Peyer's patch (tissue), 4 donors: ENCODE data around the gene TRPM6. TPM values are rescaled to one million over a fixed set of nuclear protein-coding genes. Genes with fewer than 3 reads are reported as not detected.

Source experiments
- DNase-seq, 3 donors: peaks; one replicate each; pipeline ENCODE4 v3.0.0-alpha.2; 2017 to 2019
- H3K27ac ChIP-seq, 4 donors: fragments of 200-600 bp; sonication (generic); one replicate each; pipeline ENCODE4 v1.5.1; 2016 to 2019
- H3K27me3 ChIP-seq, 2 donors: fragments of 200-600 bp; sonication (generic); one replicate each; pipeline ENCODE4 v1.5.1; 2019
- H3K36me3 ChIP-seq, 3 donors: fragments of 200-600 bp; sonication (generic); one replicate each; pipeline ENCODE4 v1.5.1; 2016 to 2019
- H3K4me1 ChIP-seq, 4 donors: fragments of 200-600 bp; sonication (generic); one replicate each; pipeline ENCODE4 v1.5.1; 2016 to 2019
- H3K4me3 ChIP-seq, 4 donors: fragments of 200-600 bp; sonication (generic); 1 replicate in 3 of 4; 2 replicates in 1 of 4; pipeline ENCODE4 v1.5.1; 2016 to 2019; ENCODE audit warnings: mild to moderate bottlenecking in 1 of 4
- H3K9me3 ChIP-seq, 4 donors: fragments of 200-600 bp; sonication (generic); one replicate each; pipeline ENCODE4 v1.5.1; 2016 to 2019; ENCODE audit warnings: mild to moderate bottlenecking in 1 of 4
- CTCF ChIP-seq, 6 experiments: fragments of 450-650 bp in 4 of 6; fragments of 200-600 bp in 2 of 6; sonication (generic) in 1 of 6; IDR thresholded peaks; one replicate each; pipeline ENCODE4 v1.5.1; 2017 to 2019; ENCODE audit warnings: antibody characterized with exemption in 6 of 6, mild to moderate bottlenecking in 3 of 6, moderate library complexity in 1 of 6
- POLR2A ChIP-seq, 2 donors: fragments of 450-650 bp; IDR thresholded peaks; one replicate each; pipeline ENCODE4 v1.5.1; 2017; ENCODE audit warnings: antibody characterized with exemption in 2 of 2, mild to moderate bottlenecking in 2 of 2, moderate library complexity in 2 of 2
- total RNA-seq, 4 donors: library from RNA; depleted of rRNA; stranded (reverse); fragments of >200 nt; gene quantifications; one replicate each; pipeline ENCODE4 v1.1.0, GENCODE V29; 2016

TRPM6 gene
- total RNA-seq, 4 donors from 2014 or later, result 3.3 to 25.1 (median 16.2) TPM

- Histone ChIP-seq H3K27me3 (no peaks in the 10 kb centered on the region), H3K4me3 (no peak overlapping the region), H3K4me1 (no peaks in the 10 kb centered on the region), H3K27ac (no peak overlapping the region), H3K36me3 (no peaks in the 10 kb centered on the region), H3K9me3 (no peaks in the 10 kb centered on the region)
- DNase-seq, result no peak
- TF ChIP-seq POLR2A (IDR thresholded peaks at IDR 0.05), result no peak
- no peak for TF ChIP-seq CTCF (IDR thresholded peaks at IDR 0.05)
These were observed 115.6 kb downstream of the TRPM6 start for GRCh38 chr9:74772121-74772520.

- TF ChIP-seq CTCF (IDR thresholded peaks at IDR 0.05), result no peak
- TF ChIP-seq POLR2A (IDR thresholded peaks at IDR 0.05), result no peak
- no peak overlapping the region for H3K27ac ChIP-seq
- no peak for DNase-seq
These were observed 116.0 kb downstream of the TRPM6 start for GRCh38 chr9:74771672-74772071.

GRCh38 chr9:74771262-74771585, 116.5 kb downstream of the TRPM6 start:
- no peak overlapping the region for H3K27ac ChIP-seq
- no peaks in the 10 kb centered on the region for H3K27me3 ChIP-seq
- no peaks in the 10 kb centered on the region for H3K36me3 ChIP-seq
- H3K4me1 ChIP-seq, result no peaks in the 10 kb centered on the region
- DNase-seq, result no peak
- TF ChIP-seq CTCF (IDR thresholded peaks at IDR 0.05) (no peak), POLR2A (IDR thresholded peaks at IDR 0.05) (no peak)
- no peaks in the 10 kb centered on the region for H3K9me3 ChIP-seq
- H3K4me3 ChIP-seq, result no peak overlapping the region

More at GRCh38 chr9:74771672-74772071, 116.0 kb downstream of the TRPM6 start:
- no peaks in the 10 kb centered on the region for H3K27me3 ChIP-seq
- no peaks in the 10 kb centered on the region for H3K9me3 ChIP-seq
- H3K4me3 ChIP-seq, result no peak overlapping the region
- H3K4me1 ChIP-seq, result no peaks in the 10 kb centered on the region
- no peaks in the 10 kb centered on the region for H3K36me3 ChIP-seq

GRCh38 chr9:74770508-74771261, 117.0 kb downstream of the TRPM6 start:
- no peaks in the 10 kb centered on the region for H3K4me1 ChIP-seq
- no peaks in the 10 kb centered on the region for H3K9me3 ChIP-seq
- H3K4me3 ChIP-seq, result no peak overlapping the region
- no peak overlapping the region for H3K27ac ChIP-seq
- TF ChIP-seq POLR2A (IDR thresholded peaks at IDR 0.05) (no peak), CTCF (IDR thresholded peaks at IDR 0.05) (peak in 3 of 6 experiments; percentile 16 to 58 (median 31))
- DNase-seq, result peak in 2 of 3 donors; percentile 18 to 52
- H3K27me3 ChIP-seq, result no peaks in the 10 kb centered on the region
- H3K36me3 ChIP-seq, result no peaks in the 10 kb centered on the region

- Histone ChIP-seq H3K4me1 (no peaks in the 10 kb centered on the region), H3K4me3 (no peak overlapping the region), H3K36me3 (no peaks in the 10 kb centered on the region), H3K9me3 (no peaks in the 10 kb centered on the region), H3K27me3 (no peaks in the 10 kb centered on the region), H3K27ac (no peak overlapping the region)
- TF ChIP-seq CTCF (IDR thresholded peaks at IDR 0.05) (no peak), POLR2A (IDR thresholded peaks at IDR 0.05) (no peak)
- DNase-seq, result no peak
These were observed 122.2 kb downstream of the TRPM6 start for GRCh38 chr9:74765481-74765971.
